Measurements from ENCODE around the gene SYNE1.

DNA sequence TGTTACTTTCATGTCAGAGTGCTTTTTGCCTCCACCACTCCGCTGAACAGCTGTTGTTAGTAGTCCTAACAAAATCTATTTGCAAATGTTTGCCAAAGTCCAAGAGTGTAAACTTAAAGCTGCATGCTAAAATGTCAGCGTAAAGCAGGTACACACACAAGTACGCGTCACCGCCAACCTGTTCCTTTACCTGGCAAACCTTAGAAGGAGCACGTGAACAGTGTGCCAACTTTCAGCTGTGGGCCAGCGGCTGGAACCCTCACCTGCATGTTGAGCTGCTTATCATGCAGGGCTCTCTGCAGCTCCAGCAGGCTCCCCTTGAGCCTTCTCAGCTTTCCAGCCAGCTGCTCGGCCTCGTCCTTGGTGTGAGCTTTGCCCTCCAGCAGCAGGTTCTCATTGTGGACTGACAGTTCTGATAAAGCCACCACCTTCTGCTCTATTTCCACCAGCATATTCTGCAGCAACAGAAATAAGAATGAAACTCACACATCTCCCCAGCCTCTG lies 359.3 kb downstream of the SYNE1 start:
- TF ChIP-seq, protein P1, sequence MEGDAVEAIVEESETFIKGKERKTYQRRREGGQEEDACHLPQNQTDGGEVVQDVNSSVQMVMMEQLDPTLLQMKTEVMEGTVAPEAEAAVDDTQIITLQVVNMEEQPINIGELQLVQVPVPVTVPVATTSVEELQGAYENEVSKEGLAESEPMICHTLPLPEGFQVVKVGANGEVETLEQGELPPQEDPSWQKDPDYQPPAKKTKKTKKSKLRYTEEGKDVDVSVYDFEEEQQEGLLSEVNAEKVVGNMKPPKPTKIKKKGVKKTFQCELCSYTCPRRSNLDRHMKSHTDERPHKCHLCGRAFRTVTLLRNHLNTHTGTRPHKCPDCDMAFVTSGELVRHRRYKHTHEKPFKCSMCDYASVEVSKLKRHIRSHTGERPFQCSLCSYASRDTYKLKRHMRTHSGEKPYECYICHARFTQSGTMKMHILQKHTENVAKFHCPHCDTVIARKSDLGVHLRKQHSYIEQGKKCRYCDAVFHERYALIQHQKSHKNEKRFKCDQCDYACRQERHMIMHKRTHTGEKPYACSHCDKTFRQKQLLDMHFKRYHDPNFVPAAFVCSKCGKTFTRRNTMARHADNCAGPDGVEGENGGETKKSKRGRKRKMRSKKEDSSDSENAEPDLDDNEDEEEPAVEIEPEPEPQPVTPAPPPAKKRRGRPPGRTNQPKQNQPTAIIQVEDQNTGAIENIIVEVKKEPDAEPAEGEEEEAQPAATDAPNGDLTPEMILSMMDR (IDR thresholded peaks at IDR 0.05 in 4 of 5, conservative IDR thresholded peaks at IDR 0.05 in 1 of 5) = no peak
- no peak for TF ChIP-seq POLR2A (IDR thresholded peaks at IDR 0.05)
